Loucy (cell line): ENCODE measurements around the gene C22orf39.

Source experiments
- EZH2phosphoT487 ChIP-seq: fragments of 200-600 bp; IDR thresholded peaks from 2 replicates; pipeline ENCODE4 v1.6.1; 2018; ENCODE audit warnings: antibody characterized with exemption, mild to moderate bottlenecking, moderate library complexity, borderline replicate concordance
- TF ChIP-seq, protein P1 (sequence below): fragments of 200-600 bp; sonication (generic); conservative IDR thresholded peaks from 2 replicates; pipeline ENCODE4 v1.5.1; 2014; ENCODE audit warnings: mild to moderate bottlenecking, antibody characterized with exemption, low read length

DNA sequence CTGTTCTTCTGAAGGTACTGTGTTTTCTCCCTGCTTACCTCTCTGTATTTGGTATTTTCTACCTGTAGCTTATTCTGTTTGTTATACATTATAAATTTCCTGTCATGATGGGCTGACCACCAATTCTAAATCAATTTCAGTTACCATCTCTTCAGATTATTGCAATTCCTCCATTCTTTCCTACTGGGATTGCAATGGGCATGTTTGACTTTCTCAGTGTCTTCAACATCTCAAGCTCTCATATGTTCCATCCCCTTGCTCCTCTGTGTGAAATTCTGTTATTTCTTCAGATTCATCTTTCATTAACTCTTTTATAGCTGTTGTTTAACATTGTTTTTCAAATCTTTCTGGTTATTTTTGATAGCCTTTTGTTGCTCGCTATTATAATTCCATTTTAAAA, 15.5 kb upstream of the C22orf39 start:
- TF ChIP-seq, protein P1, sequence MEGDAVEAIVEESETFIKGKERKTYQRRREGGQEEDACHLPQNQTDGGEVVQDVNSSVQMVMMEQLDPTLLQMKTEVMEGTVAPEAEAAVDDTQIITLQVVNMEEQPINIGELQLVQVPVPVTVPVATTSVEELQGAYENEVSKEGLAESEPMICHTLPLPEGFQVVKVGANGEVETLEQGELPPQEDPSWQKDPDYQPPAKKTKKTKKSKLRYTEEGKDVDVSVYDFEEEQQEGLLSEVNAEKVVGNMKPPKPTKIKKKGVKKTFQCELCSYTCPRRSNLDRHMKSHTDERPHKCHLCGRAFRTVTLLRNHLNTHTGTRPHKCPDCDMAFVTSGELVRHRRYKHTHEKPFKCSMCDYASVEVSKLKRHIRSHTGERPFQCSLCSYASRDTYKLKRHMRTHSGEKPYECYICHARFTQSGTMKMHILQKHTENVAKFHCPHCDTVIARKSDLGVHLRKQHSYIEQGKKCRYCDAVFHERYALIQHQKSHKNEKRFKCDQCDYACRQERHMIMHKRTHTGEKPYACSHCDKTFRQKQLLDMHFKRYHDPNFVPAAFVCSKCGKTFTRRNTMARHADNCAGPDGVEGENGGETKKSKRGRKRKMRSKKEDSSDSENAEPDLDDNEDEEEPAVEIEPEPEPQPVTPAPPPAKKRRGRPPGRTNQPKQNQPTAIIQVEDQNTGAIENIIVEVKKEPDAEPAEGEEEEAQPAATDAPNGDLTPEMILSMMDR = no peak
- no peak for TF ChIP-seq EZH2phosphoT487
